HepG2 (cell line): ENCODE results near the gene SEMA3B. TPM values are rescaled to one million over a fixed set of nuclear protein-coding genes. Genes with fewer than 3 reads are reported as not detected.
A peak's percentile ranks its signal among the peaks of the same experiment; 100 is the strongest.

Experiments
- ATF5 ChIP-seq: sonication (generic); formaldehyde crosslinking; IDR thresholded peaks from 2 replicates; pipeline ENCODE4 v1.4.0; 2020; ENCODE audit warnings: mild to moderate bottlenecking, low read depth, missing genetic modification reagents
- CBX5 ChIP-seq: sonication (generic); formaldehyde crosslinking; IDR thresholded peaks from 2 replicates; pipeline ENCODE4 v1.4.0; 2020; ENCODE audit warnings: missing genetic modification reagents, borderline replicate concordance
- DMAP1 ChIP-seq: IDR thresholded peaks from 2 replicates; pipeline ENCODE4 v1.6.1; 2016
- ISX ChIP-seq: sonication (generic); formaldehyde crosslinking; conservative IDR thresholded peaks from 2 replicates; pipeline ENCODE4 v1.5.0; 2020; ENCODE audit warnings: missing genetic modification reagents
- KAT8 ChIP-seq: IDR thresholded peaks from 2 replicates; pipeline ENCODE4 v1.6.1; 2016; ENCODE audit warnings: missing genetic modification reagents, missing compliant biosample characterization
- KDM2A ChIP-seq: sonication (generic); formaldehyde crosslinking; IDR thresholded peaks from 2 replicates; pipeline ENCODE4 v1.4.0; 2020; ENCODE audit warnings: low read depth, missing genetic modification reagents, borderline replicate concordance
- KDM3A ChIP-seq: IDR thresholded peaks from 2 replicates; pipeline ENCODE4 v1.6.1; 2018; ENCODE audit warnings: low read depth, missing compliant biosample characterization
- KLF16 ChIP-seq, 2 experiments: sonication (generic) in 1 of 2; formaldehyde crosslinking in 1 of 2; IDR thresholded peaks; 2 replicates each; pipeline versions ENCODE4 v1.6.1 to v1.8.0; 2016 to 2023; ENCODE audit warnings: missing genetic modification reagents in 2 of 2, missing compliant biosample characterization in 1 of 2
- MAFF ChIP-seq: IDR thresholded peaks from 2 replicates; pipeline ENCODE4 v1.6.1; 2011; ENCODE audit warnings: low read depth, low read length, improper control_type of control experiment
- MTA1 ChIP-seq: sonication (generic); formaldehyde crosslinking; IDR thresholded peaks from 2 replicates; pipeline ENCODE4 v1.4.0; 2020; ENCODE audit warnings: missing genetic modification reagents, mild to moderate bottlenecking, borderline replicate concordance
- NR2F1 ChIP-seq, 2 experiments: fragments of 450-650 bp in 1 of 2; formaldehyde crosslinking in 1 of 2; IDR thresholded peaks; 2 replicates each; pipeline versions ENCODE4 v1.5.0 to v1.6.1; 2016 to 2020; ENCODE audit warnings: mild to moderate bottlenecking in 1 of 2, missing compliant biosample characterization in 1 of 2, missing genetic modification reagents in 1 of 2, moderate library complexity in 1 of 2
- RBM39 ChIP-seq: fragments of 200-400 bp; formaldehyde crosslinking; IDR thresholded peaks from one replicate; pipeline ENCODE4 v1.6.1; 2018; ENCODE audit warnings: antibody characterized with exemption, mild to moderate bottlenecking, low read depth, low read length; ENCODE audit not compliant: poor library complexity, severe bottlenecking
- RCOR2 ChIP-seq: IDR thresholded peaks from 2 replicates; pipeline ENCODE4 v1.6.1; 2016; ENCODE audit warnings: missing biosample characterization, missing genetic modification reagents
- SETDB1 ChIP-seq: sonication (generic); formaldehyde crosslinking; IDR thresholded peaks from 2 replicates; pipeline ENCODE4 v1.5.1; 2020; ENCODE audit warnings: missing genetic modification reagents, mild to moderate bottlenecking, borderline replicate concordance
- SOX13 ChIP-seq, 3 experiments: fragments of 450-650 bp in 1 of 3; sonication (generic) in 1 of 3; formaldehyde crosslinking in 1 of 3; IDR thresholded peaks in 2 of 3; conservative IDR thresholded peaks in 1 of 3; 2 replicates each; pipeline versions ENCODE4 v1.5.0 to v1.6.1; 2016 to 2020; ENCODE audit warnings: antibody characterized with exemption in 1 of 3, mild to moderate bottlenecking in 1 of 3, missing compliant biosample characterization in 1 of 3, missing genetic modification reagents in 1 of 3, moderate library complexity in 1 of 3
- TEAD3 ChIP-seq: optimal IDR thresholded peaks from 2 replicates; pipeline ENCODE3; 2016; ENCODE audit warnings: borderline replicate concordance
- ZNF12 ChIP-seq: sonication (generic); formaldehyde crosslinking; IDR thresholded peaks from 2 replicates; pipeline ENCODE4 v1.5.0; 2020; ENCODE audit warnings: missing genetic modification reagents
- ZNF121 ChIP-seq: sonication (generic); formaldehyde crosslinking; IDR thresholded peaks from 2 replicates; pipeline ENCODE4 v1.5.0; 2020; ENCODE audit warnings: mild to moderate bottlenecking, missing genetic modification reagents
- ZNF274 ChIP-seq: sonication (generic); formaldehyde crosslinking; IDR thresholded peaks from 2 replicates; pipeline ENCODE4 v1.5.1; 2020; ENCODE audit warnings: mild to moderate bottlenecking, missing genetic modification reagents
- ZNF383 ChIP-seq: sonication (generic); formaldehyde crosslinking; IDR thresholded peaks from 2 replicates; pipeline ENCODE4 v1.4.0; 2020; ENCODE audit warnings: missing genetic modification reagents, mild to moderate bottlenecking, borderline replicate concordance
- ZNF550 ChIP-seq: sonication (generic); formaldehyde crosslinking; IDR thresholded peaks from 2 replicates; pipeline ENCODE4 v1.4.0; 2020; ENCODE audit warnings: mild to moderate bottlenecking, missing genetic modification reagents, borderline replicate concordance
- ZNF720 ChIP-seq: sonication (generic); formaldehyde crosslinking; IDR thresholded peaks from 2 replicates; pipeline ENCODE4 v1.4.0; 2020; ENCODE audit warnings: missing genetic modification reagents
- ZNF724P ChIP-seq: sonication (generic); formaldehyde crosslinking; IDR thresholded peaks from 2 replicates; pipeline ENCODE4 v1.8.0; 2022; ENCODE audit warnings: missing genetic modification reagents, borderline replicate concordance
- ZNF773 ChIP-seq: sonication (generic); formaldehyde crosslinking; IDR thresholded peaks from 2 replicates; pipeline ENCODE4 v1.4.0; 2020; ENCODE audit warnings: missing genetic modification reagents, borderline replicate concordance
- polyA plus RNA-seq, 8 experiments: library from polyadenylated mRNA; depleted of rRNA in 3 of 8; stranded (reverse) in 7 of 8; unstranded in 1 of 8; fragments of >200 nt; fragmentation: Illumina TruSeq in 4 of 8; extraction: Trizol in 4 of 8; gene quantifications; 2 replicates each; pipeline versions ENCODE4 v1.2.1 to v1.2.3, GENCODE V29; 2011 to 2016; ENCODE audit warnings: low read depth in 4 of 8, missing spikeins in 1 of 8, mixed read lengths in 1 of 8; ENCODE audit not compliant: insufficient read depth in 1 of 8
- total RNA-seq, 5 experiments: library from RNA; depleted of rRNA; stranded (reverse); fragments of >200 nt; fragmentation: Illumina TruSeq; extraction: Trizol; gene quantifications; 2 replicates each; pipeline ENCODE4 v1.2.3, GENCODE V29; 2016; ENCODE audit warnings: low read depth in 1 of 5
- TF ChIP-seq, protein P1 (sequence below): sonication (generic); formaldehyde crosslinking; IDR thresholded peaks from 2 replicates; pipeline ENCODE4 v1.5.0; 2020; ENCODE audit warnings: mild to moderate bottlenecking, missing genetic modification reagents, borderline replicate concordance

SEMA3B gene
- total and polyA plus RNA-seq, 2 of the 13 experiments (the other 11 are each of a cell fraction or from before 2014, with no cell fraction given): 93.2 to 158 TPM

GRCh38 chr3:50271314-50271936, 2.5 kb downstream of the SEMA3B start (continued):
- no peak for TF ChIP-seq ATF5 (CRISPR knock-in tag)
- TF ChIP-seq MAFF: no peak
- TF ChIP-seq KDM2A (CRISPR knock-in tag): peak; percentile 47
- no peak for TF ChIP-seq SETDB1
- no peak for TF ChIP-seq SOX13 (IDR thresholded peaks at IDR 0.05)
- peak in 1 of 2 experiments; percentile 54; a peak in 2 of 4 replicates for TF ChIP-seq SOX13 (CRISPR knock-in tag; conservative IDR thresholded peaks at IDR 0.05 in 1 of 2, IDR thresholded peaks at IDR 0.05 in 1 of 2)
- peak; percentile 47 for TF ChIP-seq TEAD3
- peak; percentile 39; the same call in 1 of the 2 replicates for TF ChIP-seq ZNF274 (CRISPR knock-in tag)
- 0 out of 4 replicates have a peak, but pooled peaks of 1 of the 2 experiments have one; percentile 27 for TF ChIP-seq KLF16 (CRISPR knock-in tag; IDR thresholded peaks at IDR 0.05)
- 0 out of 2 replicates have a peak, but pooled peaks have one; percentile 30 for TF ChIP-seq ZNF12 (CRISPR knock-in tag)
- TF ChIP-seq ISX (CRISPR knock-in tag): no peak
- TF ChIP-seq NR2F1 (CRISPR knock-in tag; IDR thresholded peaks at IDR 0.05): peak in 1 of 2 experiments; percentile 49; a peak in 1 of 4 replicates
- peak; percentile 33; the same call in 1 of the 2 replicates for TF ChIP-seq KAT8
- no peak for TF ChIP-seq ZNF773
- 0 out of 2 replicates have a peak, but pooled peaks have one; percentile 62 for TF ChIP-seq ZNF724P (CRISPR knock-in tag)
- TF ChIP-seq KDM3A (CRISPR knock-in tag): no peak
- TF ChIP-seq RBM39: peak; percentile 12
- TF ChIP-seq ZNF550 (CRISPR knock-in tag): 0 out of 2 replicates have a peak, but pooled peaks have one; percentile 52
- TF ChIP-seq CBX5: peak; percentile 20; the same call in 1 of the 2 replicates
- 0 out of 2 replicates have a peak, but pooled peaks have one; percentile 13 for TF ChIP-seq ZNF121 (CRISPR knock-in tag)
- peak; percentile 63; the same call in 1 of the 2 replicates for TF ChIP-seq MTA1 (CRISPR knock-in tag)
- TF ChIP-seq DMAP1 (CRISPR knock-in tag): peak; percentile 60
- TF ChIP-seq RCOR2 (CRISPR knock-in tag): peak; percentile 40; the same call in 1 of the 2 replicates
- TF ChIP-seq ZNF383: no peak
- TF ChIP-seq ZNF720 (CRISPR knock-in tag): no peak
- TF ChIP-seq, protein P1, sequence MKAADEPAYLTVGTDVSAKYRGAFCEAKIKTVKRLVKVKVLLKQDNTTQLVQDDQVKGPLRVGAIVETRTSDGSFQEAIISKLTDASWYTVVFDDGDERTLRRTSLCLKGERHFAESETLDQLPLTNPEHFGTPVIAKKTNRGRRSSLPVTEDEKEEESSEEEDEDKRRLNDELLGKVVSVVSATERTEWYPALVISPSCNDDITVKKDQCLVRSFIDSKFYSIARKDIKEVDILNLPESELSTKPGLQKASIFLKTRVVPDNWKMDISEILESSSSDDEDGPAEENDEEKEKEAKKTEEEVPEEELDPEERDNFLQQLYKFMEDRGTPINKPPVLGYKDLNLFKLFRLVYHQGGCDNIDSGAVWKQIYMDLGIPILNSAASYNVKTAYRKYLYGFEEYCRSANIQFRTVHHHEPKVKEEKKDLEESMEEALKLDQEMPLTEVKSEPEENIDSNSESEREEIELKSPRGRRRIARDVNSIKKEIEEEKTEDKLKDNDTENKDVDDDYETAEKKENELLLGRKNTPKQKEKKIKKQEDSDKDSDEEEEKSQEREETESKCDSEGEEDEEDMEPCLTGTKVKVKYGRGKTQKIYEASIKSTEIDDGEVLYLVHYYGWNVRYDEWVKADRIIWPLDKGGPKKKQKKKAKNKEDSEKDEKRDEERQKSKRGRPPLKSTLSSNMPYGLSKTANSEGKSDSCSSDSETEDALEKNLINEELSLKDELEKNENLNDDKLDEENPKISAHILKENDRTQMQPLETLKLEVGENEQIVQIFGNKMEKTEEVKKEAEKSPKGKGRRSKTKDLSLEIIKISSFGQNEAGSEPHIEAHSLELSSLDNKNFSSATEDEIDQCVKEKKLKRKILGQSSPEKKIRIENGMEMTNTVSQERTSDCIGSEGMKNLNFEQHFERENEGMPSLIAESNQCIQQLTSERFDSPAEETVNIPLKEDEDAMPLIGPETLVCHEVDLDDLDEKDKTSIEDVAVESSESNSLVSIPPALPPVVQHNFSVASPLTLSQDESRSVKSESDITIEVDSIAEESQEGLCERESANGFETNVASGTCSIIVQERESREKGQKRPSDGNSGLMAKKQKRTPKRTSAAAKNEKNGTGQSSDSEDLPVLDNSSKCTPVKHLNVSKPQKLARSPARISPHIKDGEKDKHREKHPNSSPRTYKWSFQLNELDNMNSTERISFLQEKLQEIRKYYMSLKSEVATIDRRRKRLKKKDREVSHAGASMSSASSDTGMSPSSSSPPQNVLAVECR (CRISPR knock-in tag): peak; percentile 14; the same call in 1 of the 2 replicates
